RWPE2 (cell line): ENCODE measurements around the gene GRHL1.

Experiments used
- ATAC-seq: fragments of 200-7000 bp; cut with Tn5 transposase; 3 replicates; pipeline ENCODE4 v1.9.1; 2021; ENCODE audit warnings: low read depth
- DNase-seq: peaks from one replicate; pipeline ENCODE4 v3.0.0-alpha.2; 2020; ENCODE audit warnings: low spot score
- H3K27ac ChIP-seq: fragments of 450-650 bp; 2 replicates; pipeline ENCODE4 v1.5.1; 2017; ENCODE audit warnings: mild to moderate bottlenecking; ENCODE audit not compliant: poor library complexity, severe bottlenecking
- H3K27me3 ChIP-seq: fragments of 250-450 bp; sonication (Bioruptor Pico); 2 replicates; pipeline ENCODE4 v1.5.1; 2021; ENCODE audit warnings: mild to moderate bottlenecking, moderate library complexity; ENCODE audit not compliant: insufficient read depth, poor library complexity, severe bottlenecking
- H3K36me3 ChIP-seq: fragments of 250-450 bp; sonication (Bioruptor Pico); 2 replicates; pipeline ENCODE4 v1.5.1; 2020; ENCODE audit warnings: low read depth, mild to moderate bottlenecking, moderate library complexity
- H3K4me1 ChIP-seq: fragments of 250-450 bp; sonication (Bioruptor Pico); 2 replicates; pipeline ENCODE4 v1.5.1; 2021; ENCODE audit warnings: mild to moderate bottlenecking, moderate library complexity; ENCODE audit not compliant: insufficient read depth, poor library complexity, severe bottlenecking
- H3K4me3 ChIP-seq: fragments of 250-450 bp; sonication (Bioruptor Pico); 2 replicates; pipeline ENCODE4 v1.5.1; 2021; ENCODE audit warnings: mild to moderate bottlenecking, moderate library complexity; ENCODE audit not compliant: severe bottlenecking
- H3K9me3 ChIP-seq: fragments of 250-450 bp; sonication (Bioruptor Pico); 2 replicates; pipeline ENCODE4 v1.5.1; 2021; ENCODE audit warnings: mild to moderate bottlenecking, moderate library complexity; ENCODE audit not compliant: severe bottlenecking
- TF ChIP-seq, protein P1 (sequence below): fragments of 450-650 bp; IDR thresholded peaks from one replicate; pipeline ENCODE4 v1.5.1; 2017; ENCODE audit warnings: mild to moderate bottlenecking, moderate library complexity; ENCODE audit not compliant: poor library complexity, severe bottlenecking

GRHL1 gene

DNA sequence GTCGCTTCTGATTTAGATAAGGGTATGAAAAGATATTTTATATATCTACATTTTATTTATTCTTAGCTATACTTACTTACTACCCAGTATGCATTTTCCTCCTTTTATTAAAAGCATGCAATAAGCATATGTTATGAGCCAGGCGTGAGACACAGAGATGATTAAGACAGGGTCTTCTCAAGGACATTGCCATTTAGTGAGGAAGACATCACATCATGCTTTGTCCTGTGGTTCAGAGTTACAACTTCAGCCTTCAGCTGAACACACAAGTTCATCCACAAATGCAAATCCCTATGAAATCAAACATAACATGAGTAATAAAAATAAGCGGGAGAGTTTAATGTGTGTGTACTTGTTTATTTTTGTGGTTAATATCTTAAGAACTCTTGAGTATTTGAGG lies 30.2 kb downstream of the GRHL1 start:
- Histone ChIP-seq H3K9me3 (no peaks in the 10 kb centered on the region), H3K4me1 (no peaks in the 10 kb centered on the region), H3K36me3 (no peaks in the 10 kb centered on the region), H3K27me3 (no peaks in the 10 kb centered on the region), H3K4me3 (no peak overlapping the region), H3K27ac (no peak overlapping the region)
- TF ChIP-seq, protein P1, sequence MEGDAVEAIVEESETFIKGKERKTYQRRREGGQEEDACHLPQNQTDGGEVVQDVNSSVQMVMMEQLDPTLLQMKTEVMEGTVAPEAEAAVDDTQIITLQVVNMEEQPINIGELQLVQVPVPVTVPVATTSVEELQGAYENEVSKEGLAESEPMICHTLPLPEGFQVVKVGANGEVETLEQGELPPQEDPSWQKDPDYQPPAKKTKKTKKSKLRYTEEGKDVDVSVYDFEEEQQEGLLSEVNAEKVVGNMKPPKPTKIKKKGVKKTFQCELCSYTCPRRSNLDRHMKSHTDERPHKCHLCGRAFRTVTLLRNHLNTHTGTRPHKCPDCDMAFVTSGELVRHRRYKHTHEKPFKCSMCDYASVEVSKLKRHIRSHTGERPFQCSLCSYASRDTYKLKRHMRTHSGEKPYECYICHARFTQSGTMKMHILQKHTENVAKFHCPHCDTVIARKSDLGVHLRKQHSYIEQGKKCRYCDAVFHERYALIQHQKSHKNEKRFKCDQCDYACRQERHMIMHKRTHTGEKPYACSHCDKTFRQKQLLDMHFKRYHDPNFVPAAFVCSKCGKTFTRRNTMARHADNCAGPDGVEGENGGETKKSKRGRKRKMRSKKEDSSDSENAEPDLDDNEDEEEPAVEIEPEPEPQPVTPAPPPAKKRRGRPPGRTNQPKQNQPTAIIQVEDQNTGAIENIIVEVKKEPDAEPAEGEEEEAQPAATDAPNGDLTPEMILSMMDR = no peak
- no peak for ATAC-seq
- DNase-seq = no peak

- Histone ChIP-seq H3K27ac (no peak overlapping the region), H3K9me3 (no peaks in the 10 kb centered on the region), H3K4me1 (no peaks in the 10 kb centered on the region)
Observed at GRCh38 chr2:9982248-9982647, 30.8 kb downstream of the GRHL1 start.

GRCh38 chr2:9982891-9983290 lies 31.4 kb downstream of the GRHL1 start:
- DNase-seq = no peak
- H3K36me3 ChIP-seq = no peaks in the 10 kb centered on the region
- no peak overlapping the region for H3K4me3 ChIP-seq
- H3K4me1 ChIP-seq = no peaks in the 10 kb centered on the region
- no peaks in the 10 kb centered on the region for H3K9me3 ChIP-seq
- H3K27me3 ChIP-seq = no peaks in the 10 kb centered on the region
- TF ChIP-seq, protein P1 = no peak
- H3K27ac ChIP-seq = no peak overlapping the region
- ATAC-seq = no peak

More at GRCh38 chr2:9982248-9982647, 30.8 kb downstream of the GRHL1 start:
- no peaks in the 10 kb centered on the region for H3K36me3 ChIP-seq
- no peak for ATAC-seq
- TF ChIP-seq, protein P1 = no peak
- no peaks in the 10 kb centered on the region for H3K27me3 ChIP-seq
- DNase-seq = no peak
- no peak overlapping the region for H3K4me3 ChIP-seq

DNA sequence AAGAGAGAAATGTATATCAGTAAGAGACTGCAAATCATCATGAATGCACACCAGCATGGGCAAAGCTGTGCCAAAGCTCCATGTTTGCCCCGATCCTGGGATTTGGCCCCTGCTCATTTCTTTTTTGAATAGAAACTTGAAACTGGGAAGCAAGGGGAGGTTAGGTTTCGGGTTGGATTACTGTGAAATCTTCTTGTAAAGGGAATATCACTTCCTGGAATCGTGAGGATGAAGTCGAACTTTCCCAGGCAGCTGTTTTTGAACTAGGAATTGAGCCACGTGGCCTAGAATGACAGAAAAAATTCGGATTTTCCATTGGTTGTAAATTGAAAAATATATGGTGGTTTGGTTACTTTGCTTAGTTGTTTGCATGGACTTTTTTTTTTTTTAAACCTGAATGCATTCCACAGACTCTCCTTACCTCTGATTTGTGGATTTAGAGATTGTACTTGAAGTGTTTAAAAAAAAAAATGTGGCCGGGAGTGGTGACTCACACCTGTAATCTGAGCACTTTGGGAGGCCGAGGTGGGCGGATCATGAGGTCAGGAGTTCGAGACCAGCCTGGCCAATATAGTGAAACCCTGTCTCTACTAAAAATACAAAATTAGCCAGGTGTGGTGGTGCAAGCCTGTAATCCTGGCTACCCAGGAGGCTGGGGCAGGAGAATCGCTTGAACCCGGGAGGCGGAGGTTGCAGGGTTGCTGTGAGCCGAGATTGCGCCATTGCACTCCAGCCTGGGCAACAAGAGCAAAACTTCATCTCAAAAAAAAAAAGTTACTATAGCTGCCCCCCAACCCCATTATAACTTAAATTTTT lies 32.1 kb downstream of the GRHL1 start:
- Histone ChIP-seq H3K27ac (no peak overlapping the region), H3K36me3 (no peaks in the 10 kb centered on the region), H3K4me3 (no peak overlapping the region), H3K4me1 (no peaks in the 10 kb centered on the region), H3K27me3 (no peaks in the 10 kb centered on the region), H3K9me3 (no peaks in the 10 kb centered on the region)
- TF ChIP-seq, protein P1 = no peak
- ATAC-seq (no peak), DNase-seq (no peak)

DNA sequence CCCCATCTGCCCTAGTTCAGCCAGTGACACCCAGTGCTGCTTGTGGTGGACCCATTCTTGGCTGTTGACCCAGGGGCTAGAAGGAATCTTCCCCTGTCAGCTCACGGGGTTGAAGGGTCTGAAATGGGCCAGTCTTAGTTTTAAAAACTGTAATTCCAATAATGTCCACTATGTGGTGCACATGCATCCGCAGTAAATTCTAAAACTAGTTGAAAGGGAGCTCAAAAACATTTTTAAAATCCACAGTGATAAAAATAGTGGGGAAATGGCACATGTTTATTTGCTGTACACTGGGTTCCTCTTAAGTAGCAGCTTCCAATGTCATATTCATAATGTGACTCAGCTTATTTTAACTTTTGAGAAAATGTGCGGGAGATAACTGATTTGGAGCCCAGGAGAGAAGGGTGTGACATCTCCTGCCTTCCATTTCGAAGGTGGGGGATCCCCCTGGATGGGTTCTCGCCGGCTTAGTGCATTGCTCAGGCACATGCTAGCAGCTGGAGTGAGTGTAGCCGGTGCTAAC lies 32.8 kb downstream of the GRHL1 start:
- Histone ChIP-seq H3K4me3 (no peak overlapping the region), H3K27me3 (no peaks in the 10 kb centered on the region), H3K9me3 (no peaks in the 10 kb centered on the region), H3K36me3 (no peaks in the 10 kb centered on the region), H3K4me1 (no peaks in the 10 kb centered on the region), H3K27ac (no peak overlapping the region)
- TF ChIP-seq, protein P1 = peak; percentile 84
- DNase-seq = no peak
- no peak for ATAC-seq
